Measurements from ENCODE around the gene NAGPA. TPM values are rescaled to one million over a fixed set of nuclear protein-coding genes. Genes with fewer than 3 reads are reported as not detected.

Gene NAGPA
- polyA plus RNA-seq, 1 of the 3 experiments (the other 2 are of a cell fraction), result 16.5 TPM

DNA sequence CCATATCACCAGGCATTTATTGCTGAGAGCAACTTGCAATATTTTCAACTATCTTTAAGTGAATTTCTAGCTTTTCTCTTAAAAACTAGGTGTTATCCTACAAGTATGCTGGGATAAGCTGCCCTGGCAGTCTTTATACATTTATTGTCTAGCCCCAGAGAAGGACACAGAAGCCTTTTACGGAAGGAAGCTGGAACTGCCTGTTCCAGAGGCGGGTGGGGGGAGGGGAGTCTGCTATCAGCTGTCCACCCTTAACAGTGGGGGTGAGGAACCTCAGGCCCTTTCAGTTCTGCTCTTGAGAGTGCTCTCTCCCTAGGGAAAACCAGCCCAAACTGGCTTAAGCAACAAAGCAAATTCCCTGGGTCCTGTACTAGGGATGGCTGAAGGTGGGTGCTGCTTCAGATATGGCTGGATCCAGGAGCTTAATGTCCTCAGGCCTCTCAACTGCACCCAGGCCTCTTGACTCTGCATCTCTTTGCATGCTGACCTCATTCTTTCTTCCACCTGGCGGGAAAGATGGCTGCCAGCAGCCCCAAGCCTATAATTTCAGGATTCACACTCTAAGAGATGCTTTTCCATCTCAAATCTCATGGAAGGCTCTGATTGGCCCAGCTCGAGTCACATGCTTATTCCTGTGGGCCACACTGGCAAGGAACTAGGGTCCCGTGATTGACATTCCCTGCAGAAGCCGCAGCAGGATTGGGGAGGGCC, 16.6 kb downstream of the NAGPA start:
- Histone ChIP-seq H3K9me2 (no peaks in the 10 kb centered on the region), H3K4me1 (ENCODE audit: control insufficient read depth in 1 of 2, insufficient read depth in 2 of 2, low read depth in 1 of 2, low read length in 1 of 2) (no peaks in the 10 kb centered on the region), H3K4me2 (no peak overlapping the region), H3K36me3 (replicated peaks in 1 of 2; ENCODE audit: control insufficient read depth in 1 of 2, insufficient read depth in 2 of 2, low read length in 1 of 2) (no peaks in the 10 kb centered on the region), H3K9ac (no peak overlapping the region), H2AFZ (ENCODE audit: low read depth) (no peak overlapping the region), H3F3A (replicated peaks; ENCODE audit: insufficient read depth) (no peaks in the 10 kb centered on the region), H3K27me3 (ENCODE audit: insufficient read depth) (peaks cover 18% of the 10 kb centered on the region; the same call in 1 of the 2 replicates), H4K20me1 (ENCODE audit: insufficient read depth) (no peaks in the 10 kb centered on the region), H3K27ac (ENCODE audit: low read depth in 2 of 2, low read length in 1 of 2) (no peak overlapping the region), H3K4me3 (ENCODE audit: low read depth in 2 of 2, low read length in 1 of 2) (no peak overlapping the region), H3K79me2 (ENCODE audit: insufficient read depth) (no peaks in the 10 kb centered on the region), H3K9me3 (no peaks in the 10 kb centered on the region)
- CTCF ChIA-PET, result no interaction called here
- WGBS (ENCODE audit: low lambda C conversion rate), result 14% methylated on average over 6 of the region's 6 CpGs
- no peak for DNase-seq
- no peak for TF ChIP-seq SMC3 (IDR thresholded peaks at IDR 0.05; ENCODE audit: low read depth, low read length)
- TF ChIP-seq FOXJ3 (CRISPR knock-in tag; IDR thresholded peaks at IDR 0.05), result no peak
- TF ChIP-seq RXRA (IDR thresholded peaks at IDR 0.05; ENCODE audit: borderline replicate concordance, low read depth), result no peak
- TF ChIP-seq CHD2 (IDR thresholded peaks at IDR 0.05; ENCODE audit: low read length, partially characterized antibody), result no peak
- TF ChIP-seq EP300 (IDR thresholded peaks at IDR 0.05; ENCODE audit: borderline replicate concordance in 1 of 2, low read depth in 1 of 2, low read length in 1 of 2), result no peak
- TF ChIP-seq, protein P1, sequence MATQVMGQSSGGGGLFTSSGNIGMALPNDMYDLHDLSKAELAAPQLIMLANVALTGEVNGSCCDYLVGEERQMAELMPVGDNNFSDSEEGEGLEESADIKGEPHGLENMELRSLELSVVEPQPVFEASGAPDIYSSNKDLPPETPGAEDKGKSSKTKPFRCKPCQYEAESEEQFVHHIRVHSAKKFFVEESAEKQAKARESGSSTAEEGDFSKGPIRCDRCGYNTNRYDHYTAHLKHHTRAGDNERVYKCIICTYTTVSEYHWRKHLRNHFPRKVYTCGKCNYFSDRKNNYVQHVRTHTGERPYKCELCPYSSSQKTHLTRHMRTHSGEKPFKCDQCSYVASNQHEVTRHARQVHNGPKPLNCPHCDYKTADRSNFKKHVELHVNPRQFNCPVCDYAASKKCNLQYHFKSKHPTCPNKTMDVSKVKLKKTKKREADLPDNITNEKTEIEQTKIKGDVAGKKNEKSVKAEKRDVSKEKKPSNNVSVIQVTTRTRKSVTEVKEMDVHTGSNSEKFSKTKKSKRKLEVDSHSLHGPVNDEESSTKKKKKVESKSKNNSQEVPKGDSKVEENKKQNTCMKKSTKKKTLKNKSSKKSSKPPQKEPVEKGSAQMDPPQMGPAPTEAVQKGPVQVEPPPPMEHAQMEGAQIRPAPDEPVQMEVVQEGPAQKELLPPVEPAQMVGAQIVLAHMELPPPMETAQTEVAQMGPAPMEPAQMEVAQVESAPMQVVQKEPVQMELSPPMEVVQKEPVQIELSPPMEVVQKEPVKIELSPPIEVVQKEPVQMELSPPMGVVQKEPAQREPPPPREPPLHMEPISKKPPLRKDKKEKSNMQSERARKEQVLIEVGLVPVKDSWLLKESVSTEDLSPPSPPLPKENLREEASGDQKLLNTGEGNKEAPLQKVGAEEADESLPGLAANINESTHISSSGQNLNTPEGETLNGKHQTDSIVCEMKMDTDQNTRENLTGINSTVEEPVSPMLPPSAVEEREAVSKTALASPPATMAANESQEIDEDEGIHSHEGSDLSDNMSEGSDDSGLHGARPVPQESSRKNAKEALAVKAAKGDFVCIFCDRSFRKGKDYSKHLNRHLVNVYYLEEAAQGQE (IDR thresholded peaks at IDR 0.05; ENCODE audit: low read depth, low read length), result no peak
- POLR2A ChIA-PET, result no interaction called here

DNA sequence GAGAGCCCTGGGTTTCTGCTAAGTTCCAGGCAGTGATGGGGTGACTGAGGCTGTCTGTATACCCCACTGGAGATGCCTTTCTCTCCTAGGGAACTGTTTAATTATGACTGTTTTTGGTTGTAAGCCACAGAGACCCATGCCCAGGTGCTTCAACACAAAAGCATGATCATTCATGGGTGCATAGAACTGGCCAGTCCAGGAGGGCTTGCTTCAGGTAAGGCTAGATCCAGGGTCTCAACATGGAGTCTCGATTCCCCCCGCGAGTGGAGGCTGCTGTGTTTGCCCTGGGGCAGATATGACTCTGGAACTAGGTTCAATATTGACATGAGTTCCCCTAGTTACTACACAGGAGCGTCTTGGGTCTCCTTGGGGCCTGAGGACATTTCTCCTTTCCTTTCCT, 17.8 kb downstream of the NAGPA start:
- POLR2A ChIA-PET, result no interaction called here
- no peaks in the 10 kb centered on the region for H3K9me2 ChIP-seq
- WGBS (ENCODE audit: low lambda C conversion rate), result 36% methylated on average over 4 of the region's 4 CpGs
- TF ChIP-seq NFIC (IDR thresholded peaks at IDR 0.05; ENCODE audit: borderline replicate concordance) (no peak), RAD21 (IDR thresholded peaks at IDR 0.05; ENCODE audit: low read length) (no peak), GATA2 (CRISPR knock-in tag; IDR thresholded peaks at IDR 0.05) (no peak), SMC3 (IDR thresholded peaks at IDR 0.05; ENCODE audit: low read depth, low read length) (no peak), RXRA (IDR thresholded peaks at IDR 0.05; ENCODE audit: borderline replicate concordance, low read depth) (no peak), TCF12 (IDR thresholded peaks at IDR 0.05) (no peak), JUND (IDR thresholded peaks at IDR 0.05) (no peak), TAF1 (IDR thresholded peaks at IDR 0.05; ENCODE audit: borderline replicate concordance, low read depth, low read length) (no peak), YY1 (IDR thresholded peaks at IDR 0.05; ENCODE audit: low read depth) (no peak), NRF1 (IDR thresholded peaks at IDR 0.05; ENCODE audit: low read depth, low read length) (no peak)
- TF ChIP-seq, protein P2, sequence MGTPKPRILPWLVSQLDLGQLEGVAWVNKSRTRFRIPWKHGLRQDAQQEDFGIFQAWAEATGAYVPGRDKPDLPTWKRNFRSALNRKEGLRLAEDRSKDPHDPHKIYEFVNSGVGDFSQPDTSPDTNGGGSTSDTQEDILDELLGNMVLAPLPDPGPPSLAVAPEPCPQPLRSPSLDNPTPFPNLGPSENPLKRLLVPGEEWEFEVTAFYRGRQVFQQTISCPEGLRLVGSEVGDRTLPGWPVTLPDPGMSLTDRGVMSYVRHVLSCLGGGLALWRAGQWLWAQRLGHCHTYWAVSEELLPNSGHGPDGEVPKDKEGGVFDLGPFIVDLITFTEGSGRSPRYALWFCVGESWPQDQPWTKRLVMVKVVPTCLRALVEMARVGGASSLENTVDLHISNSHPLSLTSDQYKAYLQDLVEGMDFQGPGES (IDR thresholded peaks at IDR 0.05; ENCODE audit: low read depth, low read length), result no peak
- TF ChIP-seq, protein P3, sequence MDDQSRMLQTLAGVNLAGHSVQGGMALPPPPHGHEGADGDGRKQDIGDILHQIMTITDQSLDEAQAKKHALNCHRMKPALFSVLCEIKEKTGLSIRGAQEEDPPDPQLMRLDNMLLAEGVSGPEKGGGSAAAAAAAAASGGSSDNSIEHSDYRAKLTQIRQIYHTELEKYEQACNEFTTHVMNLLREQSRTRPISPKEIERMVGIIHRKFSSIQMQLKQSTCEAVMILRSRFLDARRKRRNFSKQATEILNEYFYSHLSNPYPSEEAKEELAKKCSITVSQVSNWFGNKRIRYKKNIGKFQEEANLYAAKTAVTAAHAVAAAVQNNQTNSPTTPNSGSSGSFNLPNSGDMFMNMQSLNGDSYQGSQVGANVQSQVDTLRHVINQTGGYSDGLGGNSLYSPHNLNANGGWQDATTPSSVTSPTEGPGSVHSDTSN (IDR thresholded peaks at IDR 0.05), result no peak
- TF ChIP-seq, protein P4, sequence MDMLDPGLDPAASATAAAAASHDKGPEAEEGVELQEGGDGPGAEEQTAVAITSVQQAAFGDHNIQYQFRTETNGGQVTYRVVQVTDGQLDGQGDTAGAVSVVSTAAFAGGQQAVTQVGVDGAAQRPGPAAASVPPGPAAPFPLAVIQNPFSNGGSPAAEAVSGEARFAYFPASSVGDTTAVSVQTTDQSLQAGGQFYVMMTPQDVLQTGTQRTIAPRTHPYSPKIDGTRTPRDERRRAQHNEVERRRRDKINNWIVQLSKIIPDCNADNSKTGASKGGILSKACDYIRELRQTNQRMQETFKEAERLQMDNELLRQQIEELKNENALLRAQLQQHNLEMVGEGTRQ (IDR thresholded peaks at IDR 0.05; ENCODE audit: borderline replicate concordance, low read depth, low read length), result no peak
- TF ChIP-seq, protein P5, sequence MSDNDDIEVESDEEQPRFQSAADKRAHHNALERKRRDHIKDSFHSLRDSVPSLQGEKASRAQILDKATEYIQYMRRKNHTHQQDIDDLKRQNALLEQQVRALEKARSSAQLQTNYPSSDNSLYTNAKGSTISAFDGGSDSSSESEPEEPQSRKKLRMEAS (IDR thresholded peaks at IDR 0.05; ENCODE audit: low read depth), result no peak

More for the DNA sequence above, 17.8 kb downstream of the NAGPA start:
- DNase-seq, result no peak
- H4K20me1 ChIP-seq (ENCODE audit: insufficient read depth), result no peaks in the 10 kb centered on the region
- H2AFZ ChIP-seq (ENCODE audit: low read depth), result no peak overlapping the region
- no peaks in the 10 kb centered on the region for H3K36me3 ChIP-seq (replicated peaks in 1 of 2; ENCODE audit: control insufficient read depth in 1 of 2, insufficient read depth in 2 of 2, low read length in 1 of 2)
- H3K4me2 ChIP-seq, result no peak overlapping the region
- H3K4me3 ChIP-seq (ENCODE audit: low read depth in 2 of 2, low read length in 1 of 2), result no peak overlapping the region
- no peaks in the 10 kb centered on the region for H3F3A ChIP-seq (replicated peaks; ENCODE audit: insufficient read depth)
- no peak overlapping the region for H3K27ac ChIP-seq (ENCODE audit: low read depth in 2 of 2, low read length in 1 of 2)
- no peak overlapping the region for H3K9ac ChIP-seq
- H3K79me2 ChIP-seq (ENCODE audit: insufficient read depth), result no peaks in the 10 kb centered on the region
- CTCF ChIA-PET, result no interaction called here
- peaks cover 8% of the 10 kb centered on the region; the same call in 1 of the 2 replicates for H3K27me3 ChIP-seq (ENCODE audit: insufficient read depth)
- no peaks in the 10 kb centered on the region for H3K4me1 ChIP-seq (ENCODE audit: control insufficient read depth in 1 of 2, insufficient read depth in 2 of 2, low read depth in 1 of 2, low read length in 1 of 2)
- H3K9me3 ChIP-seq, result no peaks in the 10 kb centered on the region

Measured in SK-N-SH (cell line).